CD4-positive, alpha-beta T cell (primary cell): ENCODE measurements around the gene ELFN2. TPM values are rescaled to one million over a fixed set of nuclear protein-coding genes. Genes with fewer than 3 reads are reported as not detected.

Source experiments
- ATAC-seq: fragments of 200-7000 bp; cut with Tn5 transposase; one replicate; pipeline ENCODE4 v1.10.0; 2022; ENCODE audit warnings: mild to moderate bottlenecking; ENCODE audit not compliant: poor library complexity
- CTCF ChIA-PET: fragments of 350-600 bp; sonication (Branson Sonifier 250); formaldehyde crosslinking; loops from one replicate; lab custom pipeline; 2021; ENCODE audit warnings: antibody characterized with exemption, inconsistent platforms; lab: Charles Lee
- POLR2A ChIA-PET: fragments of 350-600 bp; sonication (Branson Sonifier 250); formaldehyde crosslinking; loops from one replicate; lab custom pipeline; 2021; ENCODE audit warnings: antibody characterized with exemption, inconsistent platforms; lab: Charles Lee
- DNase-seq, 14 experiments: peaks; one replicate each; pipeline ENCODE4 v3.0.0-alpha.2; 2013 to 2020; ENCODE audit warnings: mixed read lengths in 2 of 14
- H3K27ac ChIP-seq, 2 donors: one replicate each; pipeline versions ENCODE4 v1.5.1 to v1.7.0; 2013; ENCODE audit warnings: low read length in 2 of 2, low read depth in 1 of 2, mild to moderate bottlenecking in 1 of 2
- H3K27me3 ChIP-seq, 2 experiments: 1 replicate in 1 of 2; 2 replicates in 1 of 2; pipeline versions ENCODE4 v1.6.1 to v1.7.0; 2013; ENCODE audit warnings: low read length in 2 of 2, control low read depth in 1 of 2, mild to moderate bottlenecking in 1 of 2, moderate library complexity in 1 of 2; ENCODE audit not compliant: insufficient read depth in 2 of 2, control insufficient read depth in 1 of 2
- H3K36me3 ChIP-seq: one replicate; pipeline ENCODE4 v1.6.1; 2013; ENCODE audit warnings: low read length, control low read depth; ENCODE audit not compliant: insufficient read depth
- H3K4me1 ChIP-seq: one replicate; pipeline ENCODE4 v1.6.1; 2013; ENCODE audit warnings: low read length, control low read depth; ENCODE audit not compliant: insufficient read depth
- H3K4me3 ChIP-seq: one replicate; pipeline ENCODE4 v1.5.1; 2013; ENCODE audit warnings: mild to moderate bottlenecking, low read length, moderate library complexity
- H3K9me3 ChIP-seq, 2 experiments: 1 replicate in 1 of 2; 2 replicates in 1 of 2; pipeline versions ENCODE4 v1.6.1 to v1.7.0; 2013; ENCODE audit warnings: low read length in 2 of 2, mild to moderate bottlenecking in 2 of 2, control low read depth in 1 of 2, moderate library complexity in 1 of 2; ENCODE audit not compliant: control insufficient read depth in 1 of 2, insufficient read depth in 1 of 2
- H3K27ac Mint-ChIP-seq: one replicate; pipeline ENCODE4 v1.8.0; 2020; ENCODE audit warnings: mixed read lengths
- H3K27me3 Mint-ChIP-seq: one replicate; pipeline ENCODE4 v1.8.0; 2021; ENCODE audit warnings: mixed read lengths
- H3K36me3 Mint-ChIP-seq: one replicate; pipeline ENCODE4 v1.8.0; 2021; ENCODE audit warnings: low read depth, mixed read lengths
- H3K4me1 Mint-ChIP-seq: one replicate; pipeline ENCODE4 v1.8.0; 2021; ENCODE audit warnings: low read depth, mixed read lengths
- H3K4me3 Mint-ChIP-seq: one replicate; pipeline ENCODE4 v1.8.0; 2020; ENCODE audit warnings: mild to moderate bottlenecking, mixed read lengths
- H3K9me3 Mint-ChIP-seq: one replicate; pipeline ENCODE4 v1.8.0; 2020; ENCODE audit warnings: mixed read lengths
- CTCF ChIP-seq: fragments of 200-600 bp; IDR thresholded peaks from one replicate; pipeline ENCODE4 v1.8.0; 2022; ENCODE audit warnings: antibody characterized with exemption, mild to moderate bottlenecking
- intact Hi-C, 2 experiments: fragments of 100-400 bp; cut with DNase I in 1 of 2; cut with micrococcal nuclease in 1 of 2; formaldehyde crosslinking; loops; one replicate each; pipeline versions ENCODE4 v1.15.1 to v1.9.0; 2023 to 2025; cut with DNase I, micrococcal nuclease
- total RNA-seq, 174 experiments: library from RNA in 2 of 174; stranded (reverse) in 2 of 174; gene quantifications; one replicate each; pipeline ENCODE4 v1.2.3 and lab custom pipeline; 2021 to 2026

Gene ELFN2
- total RNA-seq, 2 experiments from 2014 or later = 0.05 to 0.20 TPM

GRCh38 chr22:37439347-37439746 is 12.1 kb upstream of the ELFN2 start:
- H3K27ac Mint-ChIP-seq = no peak overlapping the region

GRCh38 chr22:37435970-37436603 is 8.8 kb upstream of the ELFN2 start:
- Mint-ChIP-seq H3K9me3 (no peaks in the 10 kb centered on the region), H3K4me1 (no peaks in the 10 kb centered on the region), H3K27me3 (peaks cover 24% of the 10 kb centered on the region), H3K36me3 (no peaks in the 10 kb centered on the region), H3K4me3 (no peak overlapping the region), H3K27ac (no peak overlapping the region)
- Histone ChIP-seq H3K9me3 (peaks cover 0 to 7% of the 10 kb centered on the region in 2 experiments), H3K27me3 (peaks cover 8 to 11% of the 10 kb centered on the region in 2 experiments), H3K4me1 (no peaks in the 10 kb centered on the region), H3K27ac (no peak overlapping the region), H3K36me3 (no peaks in the 10 kb centered on the region), H3K4me3 (no peak overlapping the region)
- intact Hi-C loops = no loop called here
- ChIA-PET CTCF (no interaction called here), POLR2A (no interaction called here)
- no peak for TF ChIP-seq CTCF
- DNase-seq = no peak
- no peak for ATAC-seq

More at GRCh38 chr22:37439347-37439746, 12.1 kb upstream of the ELFN2 start:
- no peaks in the 10 kb centered on the region for H3K9me3 Mint-ChIP-seq
- intact Hi-C loops = no loop called here
- TF ChIP-seq CTCF = no peak
- POLR2A ChIA-PET = no interaction called here
- Histone ChIP-seq H3K27ac (no peak overlapping the region), H3K4me3 (no peak overlapping the region), H3K36me3 (no peaks in the 10 kb centered on the region), H3K27me3 (no peaks in the 10 kb centered on the region), H3K9me3 (peaks cover 0 to 8% of the 10 kb centered on the region in 2 experiments), H3K4me1 (no peaks in the 10 kb centered on the region)
- CTCF ChIA-PET = no interaction called here
- ATAC-seq (no peak), DNase-seq (no peak)
- H3K36me3 Mint-ChIP-seq = no peaks in the 10 kb centered on the region
- H3K4me3 Mint-ChIP-seq = no peak overlapping the region
- H3K27me3 Mint-ChIP-seq = peaks cover 7% of the 10 kb centered on the region
- H3K4me1 Mint-ChIP-seq = no peaks in the 10 kb centered on the region

- ChIA-PET CTCF (no interaction called here), POLR2A (no interaction called here)
- TF ChIP-seq CTCF = no peak
- Mint-ChIP-seq H3K4me3 (no peak overlapping the region), H3K27me3 (peaks cover 45% of the 10 kb centered on the region), H3K4me1 (no peaks in the 10 kb centered on the region), H3K9me3 (no peaks in the 10 kb centered on the region), H3K36me3 (no peaks in the 10 kb centered on the region), H3K27ac (no peak overlapping the region)
- H3K4me1 ChIP-seq = peaks cover 3% of the 10 kb centered on the region
- intact Hi-C loops = no loop called here
- no peaks in the 10 kb centered on the region for H3K36me3 ChIP-seq
- DNase-seq (no peak), ATAC-seq (no peak)
- H3K27me3 ChIP-seq = peaks cover 18 to 21% of the 10 kb centered on the region in 2 experiments
- H3K27ac ChIP-seq = no peak overlapping the region
- H3K9me3 ChIP-seq = peaks cover 0 to 6% of the 10 kb centered on the region in 2 experiments
- no peak overlapping the region for H3K4me3 ChIP-seq
Observed at GRCh38 chr22:37433786-37434185, 6.5 kb upstream of the ELFN2 start.
